WI38 (cell line): ENCODE data around the gene CALML4.
"Not testable (repeated sequence)": the region's sequence is repeated elsewhere in the genome, so short reads cannot be mapped to it uniquely, and the experiment has no call there.

Source experiments
- H3K4me3 ChIP-seq: 2 replicates; pipeline ENCODE4 v1.5.1; 2011; ENCODE audit warnings: low read depth, mild to moderate bottlenecking, control low read depth, low read length
- TF ChIP-seq, protein P1 (sequence below): IDR thresholded peaks from 2 replicates; pipeline ENCODE4 v1.5.1; 2012; ENCODE audit warnings: low read depth, mild to moderate bottlenecking, control low read depth, low read length

The CALML4 gene

DNA sequence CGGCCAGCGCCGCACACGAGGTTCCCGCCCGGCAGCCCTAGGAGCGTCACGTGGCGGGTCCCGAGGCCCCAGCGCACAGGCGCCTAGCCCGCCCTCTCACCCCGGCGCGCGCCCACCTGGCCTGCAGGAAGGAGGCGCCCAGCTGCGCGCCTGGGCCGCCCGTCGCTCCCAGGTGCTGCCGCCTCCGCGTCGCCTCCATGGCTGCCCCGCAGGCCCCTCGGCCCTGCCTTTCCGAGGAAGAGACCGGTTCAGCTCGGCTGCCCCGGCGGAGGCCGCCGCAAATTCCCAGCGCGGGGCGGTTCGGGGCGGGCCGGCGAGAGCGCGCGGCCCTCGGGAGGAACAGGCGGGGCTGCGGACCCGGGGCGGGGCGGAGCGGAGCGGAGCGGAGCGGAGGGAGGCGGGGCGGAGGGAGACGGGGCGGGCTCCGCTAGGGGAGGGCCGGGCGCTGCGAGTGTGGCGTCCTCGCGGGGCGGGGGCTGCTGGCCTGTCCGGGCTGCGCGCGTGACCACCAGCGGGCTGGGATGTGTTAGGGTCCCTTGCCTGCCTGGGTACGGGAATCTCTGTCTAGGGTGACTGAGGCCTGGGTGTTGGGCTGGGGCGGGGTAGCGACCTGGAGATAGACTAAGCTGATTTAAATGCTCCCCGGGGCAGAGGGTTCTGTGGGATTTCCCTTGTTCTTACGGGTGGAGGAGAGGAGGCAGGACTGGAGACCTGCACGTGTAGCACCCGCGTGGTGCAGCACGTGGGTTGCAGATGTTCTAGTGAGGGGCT, 24.4 kb upstream of the CALML4 start, which contains the start of gene CLN6:
CLN6 (minus strand) TSS at position 343 of the 771 bp plus-strand sequence; CDS start at position 199, 144 bp downstream.
- TF ChIP-seq, protein P1, sequence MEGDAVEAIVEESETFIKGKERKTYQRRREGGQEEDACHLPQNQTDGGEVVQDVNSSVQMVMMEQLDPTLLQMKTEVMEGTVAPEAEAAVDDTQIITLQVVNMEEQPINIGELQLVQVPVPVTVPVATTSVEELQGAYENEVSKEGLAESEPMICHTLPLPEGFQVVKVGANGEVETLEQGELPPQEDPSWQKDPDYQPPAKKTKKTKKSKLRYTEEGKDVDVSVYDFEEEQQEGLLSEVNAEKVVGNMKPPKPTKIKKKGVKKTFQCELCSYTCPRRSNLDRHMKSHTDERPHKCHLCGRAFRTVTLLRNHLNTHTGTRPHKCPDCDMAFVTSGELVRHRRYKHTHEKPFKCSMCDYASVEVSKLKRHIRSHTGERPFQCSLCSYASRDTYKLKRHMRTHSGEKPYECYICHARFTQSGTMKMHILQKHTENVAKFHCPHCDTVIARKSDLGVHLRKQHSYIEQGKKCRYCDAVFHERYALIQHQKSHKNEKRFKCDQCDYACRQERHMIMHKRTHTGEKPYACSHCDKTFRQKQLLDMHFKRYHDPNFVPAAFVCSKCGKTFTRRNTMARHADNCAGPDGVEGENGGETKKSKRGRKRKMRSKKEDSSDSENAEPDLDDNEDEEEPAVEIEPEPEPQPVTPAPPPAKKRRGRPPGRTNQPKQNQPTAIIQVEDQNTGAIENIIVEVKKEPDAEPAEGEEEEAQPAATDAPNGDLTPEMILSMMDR = no peak

GRCh38 chr15:68228971-68229385, 23.8 kb upstream of the CALML4 start:
- peak overlapping the region; percentile 66 for H3K4me3 ChIP-seq
- TF ChIP-seq, protein P1 = no peak

More for the DNA sequence above, 24.4 kb upstream of the CALML4 start, which contains the start of gene CLN6:
- H3K4me3 ChIP-seq = peak within 1 kb of the TSS; percentile 66

DNA sequence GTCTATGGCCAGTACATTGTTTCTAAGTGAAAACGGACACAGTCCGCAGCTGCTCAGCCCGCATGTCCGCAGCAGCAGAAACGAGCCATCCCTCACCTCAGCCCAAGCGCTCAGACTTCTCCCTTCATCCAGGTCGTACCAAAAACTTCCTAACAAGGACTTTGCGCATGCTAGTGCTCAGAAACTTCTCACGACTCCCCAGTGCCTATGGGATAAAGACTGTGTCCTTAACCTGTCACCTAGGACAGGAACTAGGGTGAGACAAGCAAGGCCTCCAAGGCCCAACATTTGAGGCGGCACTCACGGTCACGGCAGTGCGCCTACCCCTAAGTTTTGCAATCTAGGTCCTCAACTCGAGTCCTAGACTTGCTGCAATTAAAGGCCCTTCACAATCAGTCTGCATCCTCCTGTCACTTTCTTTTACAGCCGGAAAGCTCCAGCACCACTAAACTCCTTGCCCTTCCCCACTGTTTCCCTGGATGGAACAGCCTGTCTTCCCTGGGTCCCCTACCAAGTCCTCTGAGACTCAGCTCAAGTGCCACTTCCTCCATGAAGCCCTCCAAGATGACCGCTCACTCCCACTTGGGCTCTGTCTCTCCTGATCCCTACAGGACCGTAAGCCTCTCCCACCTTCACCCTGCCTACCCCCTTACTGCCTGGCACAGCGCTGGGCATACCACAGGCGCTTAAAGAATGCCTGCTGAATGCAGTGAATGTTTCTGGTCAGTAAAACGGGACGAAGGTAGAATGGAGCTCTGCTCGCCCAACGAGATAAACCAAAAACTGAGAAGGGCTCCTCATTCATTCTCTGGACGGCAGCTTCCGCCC, 23.2 kb upstream of the CALML4 start:
- peak overlapping the region; percentile 66 for H3K4me3 ChIP-seq
- TF ChIP-seq, protein P1 = no peak

DNA sequence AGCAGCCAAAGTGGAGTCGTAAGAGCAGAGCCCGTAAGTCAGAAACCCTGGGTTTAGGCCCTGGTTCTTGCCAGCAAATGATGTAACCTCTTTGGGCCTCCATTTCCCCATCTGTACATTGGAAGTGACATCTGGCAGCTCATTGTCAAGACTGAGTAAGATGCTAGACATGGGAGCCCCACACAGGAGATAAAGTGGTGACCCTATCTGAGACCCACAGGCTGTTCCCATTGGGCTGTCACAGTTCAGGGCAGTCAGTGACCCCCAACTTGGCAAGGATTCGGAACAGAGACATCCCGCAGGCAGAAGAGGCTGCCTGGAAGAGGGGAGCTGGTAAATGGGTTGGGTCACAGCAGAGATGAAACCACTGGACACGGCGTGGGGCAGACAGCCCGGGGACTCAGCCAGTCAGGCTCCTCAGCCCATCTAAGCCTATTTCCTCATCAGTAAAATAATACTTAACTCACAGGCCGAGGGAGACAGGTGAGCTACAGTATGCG, 22.6 kb upstream of the CALML4 start:
- TF ChIP-seq, protein P1 = no peak
- no peak overlapping the region for H3K4me3 ChIP-seq

- H3K4me3 ChIP-seq = not testable (repeated sequence)
Measured at GRCh38 chr15:68225442-68225841, 20.3 kb upstream of the CALML4 start.

DNA sequence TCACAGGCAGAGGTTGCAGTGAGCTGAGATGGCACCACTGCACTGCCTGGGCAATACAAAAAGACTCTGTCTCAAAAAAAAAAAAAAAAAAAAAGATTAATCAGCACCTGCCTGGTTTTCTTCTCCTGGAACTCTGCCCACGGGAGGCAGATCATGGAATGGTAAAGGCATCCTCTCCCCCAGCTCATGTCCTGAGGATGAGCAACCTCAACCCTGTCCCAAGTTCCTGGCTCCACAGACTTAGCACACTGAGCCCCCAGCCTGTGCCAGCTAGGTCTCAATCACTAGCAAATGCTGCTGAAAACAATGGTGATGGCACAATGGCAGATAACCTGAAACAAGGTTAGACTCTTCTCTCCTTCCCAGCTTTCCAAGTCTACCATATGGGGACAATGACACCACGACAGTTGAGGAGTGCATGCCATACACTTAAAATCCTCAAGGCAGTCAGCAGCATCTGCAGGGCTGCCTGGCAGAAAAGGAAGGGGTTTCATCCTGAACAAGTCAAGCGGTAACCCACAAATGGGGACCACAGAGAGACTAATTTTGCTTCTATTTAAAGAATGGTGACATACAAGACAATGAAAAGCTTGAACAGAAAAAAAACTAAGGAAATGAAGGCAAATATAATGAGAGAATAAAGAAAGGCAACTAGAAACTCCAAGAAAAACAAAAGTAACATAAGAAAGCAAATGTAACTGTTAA, 19.6 kb upstream of the CALML4 start:
- TF ChIP-seq, protein P1 = no peak
- no peak overlapping the region for H3K4me3 ChIP-seq

GRCh38 chr15:68224108-68224507, 19.0 kb upstream of the CALML4 start:
- H3K4me3 ChIP-seq = no peak overlapping the region
- TF ChIP-seq, protein P1 = no peak
